HG02938 (cell line): ENCODE measurements around the gene CORO2B.

Experiments used
- ATAC-seq: cut with Tn5 transposase; IDR thresholded peaks from one replicate; pipeline ENCODE4 v1.9.1; 2021; ENCODE audit warnings: mild to moderate bottlenecking, moderate library complexity; ENCODE audit not compliant: unreplicated experiment

The CORO2B gene

GRCh38 chr15:68572309-68572708, 6.5 kb upstream of the CORO2B start:
- ATAC-seq = no peak

- no peak for ATAC-seq
Measured at GRCh38 chr15:68572921-68573320, 5.9 kb upstream of the CORO2B start.

- ATAC-seq = no peak
Measured at GRCh38 chr15:68574046-68574445, 4.7 kb upstream of the CORO2B start.

- ATAC-seq = no peak
Measured at GRCh38 chr15:68574629-68575028, 4.2 kb upstream of the CORO2B start.

- ATAC-seq = no peak
Measured at GRCh38 chr15:68576235-68576892, 2.4 kb upstream of the CORO2B start.

GRCh38 chr15:68578175-68578979, 416 bp upstream of the CORO2B start:
- ATAC-seq = no peak

GRCh38 chr15:68580026-68580882, 1.5 kb downstream of the CORO2B start:
- no peak for ATAC-seq

- no peak for ATAC-seq
Measured at GRCh38 chr15:68580883-68581155, 2.0 kb downstream of the CORO2B start.

GRCh38 chr15:68581725-68582124, 2.9 kb downstream of the CORO2B start:
- ATAC-seq = no peak

- ATAC-seq = no peak
Measured at GRCh38 chr15:68582236-68582635, 3.4 kb downstream of the CORO2B start.

GRCh38 chr15:68582864-68583263, 4.1 kb downstream of the CORO2B start:
- no peak for ATAC-seq

GRCh38 chr15:68583321-68583720, 4.5 kb downstream of the CORO2B start:
- no peak for ATAC-seq

GRCh38 chr15:68583936-68584755, 5.4 kb downstream of the CORO2B start:
- no peak for ATAC-seq

- ATAC-seq = no peak
Measured at GRCh38 chr15:68584756-68585573, 6.2 kb downstream of the CORO2B start.

GRCh38 chr15:68585574-68586273, 6.9 kb downstream of the CORO2B start:
- ATAC-seq = no peak

- no peak for ATAC-seq
Measured at GRCh38 chr15:68586274-68586961, 7.6 kb downstream of the CORO2B start.

GRCh38 chr15:68587769-68588385, 9.1 kb downstream of the CORO2B start:
- no peak for ATAC-seq

GRCh38 chr15:68589053-68589452, 10.3 kb downstream of the CORO2B start:
- no peak for ATAC-seq
